Inflammatory macrophage (primary cell): Measurements from ENCODE around the gene FAM163B.

ENCODE experiments used
- DNase-seq, 2 donors: peaks; one replicate each; pipeline ENCODE4 v3.0.0-alpha.2; 2020 to 2022

Gene FAM163B

GRCh38 chr9:133615606-133616188, 6.5 kb upstream of the FAM163B start:
- DNase-seq = no peak

GRCh38 chr9:133615186-133615585, 6.0 kb upstream of the FAM163B start:
- DNase-seq = no peak

DNA sequence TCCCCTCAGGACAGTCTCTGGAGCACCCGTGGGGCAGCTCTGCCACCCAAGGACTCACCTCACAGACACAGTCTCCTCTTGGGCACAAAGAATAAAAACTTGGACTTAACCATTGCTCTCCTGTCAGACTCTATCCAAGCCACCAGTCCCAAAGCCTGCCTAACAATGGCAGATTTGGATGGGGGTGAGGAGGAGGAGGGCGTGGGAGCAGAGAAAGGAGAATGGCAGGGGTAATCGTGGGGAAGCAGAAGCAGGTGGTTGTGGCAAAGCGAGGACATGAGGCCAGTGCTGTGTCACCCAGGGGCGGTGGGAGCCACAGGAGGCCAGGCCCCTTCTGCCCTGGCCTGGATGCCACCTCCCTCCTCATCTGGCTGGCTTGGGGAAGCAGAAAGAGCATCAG, 5.5 kb upstream of the FAM163B start:
- DNase-seq = no peak

DNA sequence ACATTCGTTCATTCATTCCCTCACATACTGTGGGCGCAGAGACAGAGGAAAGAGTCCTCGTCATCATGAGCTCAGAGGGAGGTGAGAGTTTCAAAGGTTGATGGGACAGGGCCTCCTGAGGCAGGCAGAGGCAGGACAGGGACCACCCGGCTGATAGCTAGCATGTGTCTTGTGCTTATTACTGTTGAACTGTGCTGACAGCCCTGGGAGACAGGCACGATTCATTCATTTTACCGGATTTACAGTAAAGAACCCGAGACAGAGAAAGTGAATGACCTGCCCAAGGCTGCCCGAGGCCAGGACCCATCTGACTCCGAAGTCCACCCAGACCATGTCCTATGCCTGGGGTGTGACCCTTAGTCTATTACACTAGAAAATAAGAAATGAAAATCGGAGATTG, 4.9 kb upstream of the FAM163B start:
- no peak for DNase-seq

- no peak for DNase-seq
These were observed 4.2 kb upstream of the FAM163B start for GRCh38 chr9:133613432-133613831.

- no peak for DNase-seq
These were observed 3.6 kb upstream of the FAM163B start for GRCh38 chr9:133612816-133613215.

- no peak for DNase-seq
These were observed 2.9 kb upstream of the FAM163B start for GRCh38 chr9:133612051-133612450.

- no peak for DNase-seq
These were observed 1.7 kb upstream of the FAM163B start for GRCh38 chr9:133610845-133611244.

GRCh38 chr9:133608889-133609288, 300 bp downstream of the FAM163B start:
- no peak for DNase-seq

DNA sequence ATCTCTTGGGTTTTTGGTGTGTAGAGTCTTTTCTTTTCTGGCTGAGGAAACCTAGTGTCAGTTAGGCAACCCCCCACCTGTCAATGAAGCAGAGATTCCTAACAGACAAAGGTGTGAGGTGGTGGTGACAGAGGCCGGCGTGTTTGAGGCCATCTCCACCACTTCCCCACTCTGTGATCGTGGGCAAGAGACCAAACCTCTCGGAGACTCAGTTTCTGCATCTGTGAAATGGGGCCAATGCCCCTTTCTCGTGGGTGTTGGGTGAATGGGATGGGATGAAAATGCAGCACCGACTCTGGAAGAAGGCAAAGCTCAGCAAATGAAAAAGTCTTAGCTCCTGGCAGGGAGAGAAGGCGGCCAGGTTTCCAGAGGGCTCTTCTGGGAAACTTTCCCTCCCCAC, 807 bp downstream of the FAM163B start:
- DNase-seq = no peak

GRCh38 chr9:133607976-133608375, 1.2 kb downstream of the FAM163B start:
- DNase-seq = no peak

DNA sequence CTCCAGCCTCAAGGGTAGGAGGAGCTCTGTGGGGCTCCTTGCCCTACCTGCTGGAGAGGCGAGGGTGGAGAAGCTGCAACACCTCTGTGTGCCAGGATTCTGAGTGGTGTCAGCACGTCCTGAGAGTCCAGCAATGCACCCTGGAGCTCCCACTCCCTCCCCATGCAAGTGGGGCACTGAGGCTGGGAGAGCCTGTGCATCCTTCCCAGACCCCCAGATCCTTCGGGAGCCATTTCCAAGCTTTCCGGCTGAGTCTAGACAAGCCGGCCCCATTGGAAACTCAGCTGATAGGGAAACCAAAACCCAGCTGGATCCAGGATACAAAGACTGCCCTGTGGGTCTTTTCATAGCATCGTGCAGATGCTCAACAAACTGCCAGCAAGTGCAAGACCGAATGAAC, 1.8 kb downstream of the FAM163B start:
- DNase-seq = no peak

DNA sequence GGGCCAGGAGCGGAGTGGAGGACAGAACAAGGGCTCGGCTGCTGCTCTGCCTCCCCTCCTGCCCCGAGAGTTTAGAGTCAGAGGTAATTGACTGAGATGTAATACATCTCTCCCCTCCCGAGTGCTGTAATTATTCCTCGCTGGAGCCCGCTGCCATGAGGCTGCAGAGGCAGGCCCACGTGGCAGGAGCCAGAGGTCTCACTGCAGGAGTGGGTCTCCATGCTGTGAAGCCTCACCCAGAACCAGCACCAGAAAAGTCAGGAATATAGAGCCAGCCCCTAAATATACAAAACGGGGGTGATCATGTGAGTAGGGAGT, 2.5 kb downstream of the FAM163B start:
- DNase-seq = no peak

GRCh38 chr9:133605856-133606707, 3.1 kb downstream of the FAM163B start:
- DNase-seq = no peak

- DNase-seq = no peak
These were observed 3.7 kb downstream of the FAM163B start for GRCh38 chr9:133605446-133605845.

DNA sequence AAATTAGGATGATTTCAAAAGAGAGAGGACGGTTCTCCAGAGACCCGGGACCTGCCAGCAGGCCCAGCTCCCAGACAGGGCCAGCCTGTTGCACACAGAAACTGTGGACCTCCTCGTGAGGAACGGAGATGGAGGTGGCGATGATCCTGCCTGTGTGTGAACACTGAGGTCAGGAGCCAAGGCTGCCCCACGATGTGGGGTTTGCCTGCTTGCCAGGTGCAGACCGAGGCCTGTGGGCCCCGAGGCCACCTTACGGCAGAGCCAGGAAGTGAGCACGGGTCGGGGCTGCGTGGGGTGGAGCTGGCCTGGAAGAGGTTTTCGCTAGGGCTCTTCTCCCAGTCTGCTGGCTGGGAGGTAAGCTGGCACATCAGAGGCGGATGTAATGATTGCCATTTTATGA, 4.3 kb downstream of the FAM163B start:
- DNase-seq = no peak

DNA sequence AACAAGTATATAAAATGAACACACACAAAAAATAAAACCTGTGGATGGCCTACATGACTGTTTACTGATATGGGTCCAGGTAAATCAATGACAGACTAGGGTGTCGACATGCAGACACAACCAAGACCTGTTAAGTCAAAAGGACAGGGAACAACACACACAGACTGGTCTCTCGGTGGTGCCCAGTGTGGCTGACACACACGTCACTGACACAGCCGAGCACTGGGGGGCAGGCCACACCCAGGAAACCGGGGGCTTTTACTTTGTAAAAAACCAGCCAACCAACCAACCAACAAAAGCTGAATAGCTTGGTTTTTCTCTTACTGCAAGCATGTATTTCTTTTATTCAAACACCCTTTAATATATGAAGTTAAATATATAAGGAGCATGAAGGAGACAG, 5.0 kb downstream of the FAM163B start:
- no peak for DNase-seq

GRCh38 chr9:133603135-133603927, 5.9 kb downstream of the FAM163B start:
- no peak for DNase-seq

- DNase-seq = no peak
These were observed 6.9 kb downstream of the FAM163B start for GRCh38 chr9:133602277-133602676.

DNA sequence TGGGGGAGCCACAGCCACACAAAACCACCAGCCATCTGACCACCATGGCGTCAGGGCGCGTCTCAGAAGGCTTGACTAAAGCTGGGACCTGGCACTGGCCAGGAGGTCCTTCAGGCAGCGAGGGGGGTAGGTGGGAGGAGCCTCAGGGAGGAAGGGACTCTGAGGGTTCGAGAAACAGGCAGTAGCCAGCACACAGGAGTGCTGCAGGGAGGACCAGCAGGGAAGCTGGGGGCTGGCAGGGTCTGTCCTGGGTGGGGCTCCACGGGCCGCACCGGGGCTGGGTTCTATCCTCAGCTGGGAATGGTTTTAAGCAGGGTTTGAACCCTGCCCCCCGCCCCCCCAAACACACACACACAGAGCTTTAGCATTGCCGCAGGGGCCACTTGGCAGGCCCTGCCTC, 7.4 kb downstream of the FAM163B start:
- DNase-seq = no peak

DNA sequence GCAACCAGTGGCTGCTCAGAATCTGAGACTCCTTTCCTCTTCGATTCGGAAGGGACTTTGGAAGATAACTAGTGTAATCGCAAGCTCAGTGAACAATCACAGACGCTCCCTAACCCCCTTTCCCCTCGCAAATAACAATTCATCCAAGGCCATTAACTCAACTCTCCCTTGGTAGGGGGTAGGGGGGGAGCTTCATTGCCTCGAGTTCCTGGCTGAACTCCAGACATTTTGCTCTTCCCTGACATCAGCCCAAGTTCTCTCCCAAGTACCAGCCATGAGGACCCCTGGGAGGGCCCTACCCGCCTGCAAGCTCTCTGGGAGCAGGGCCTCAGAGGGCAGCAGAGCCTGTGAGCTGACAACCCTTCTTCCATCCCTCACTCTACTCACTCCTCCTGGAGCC, 8.4 kb downstream of the FAM163B start:
- no peak for DNase-seq

- DNase-seq = no peak
These were observed 9.6 kb downstream of the FAM163B start for GRCh38 chr9:133599470-133600173.

GRCh38 chr9:133598978-133599377, 10.2 kb downstream of the FAM163B start:
- no peak for DNase-seq
